ENCODE measurements around the gene HPS4.
"Not testable (repeated sequence)": the region's sequence is repeated elsewhere in the genome, so short reads cannot be mapped to it uniquely, and the experiment has no call there.

The HPS4 gene

GRCh38 chr22:26438776-26439175 is 44.8 kb downstream of the HPS4 start:
- DNase-seq, result not testable (repeated sequence)

GRCh38 chr22:26437694-26438392 is 45.7 kb downstream of the HPS4 start:
- DNase-seq, result no peak

GRCh38 chr22:26436903-26437515 is 46.6 kb downstream of the HPS4 start:
- DNase-seq, result no peak

- DNase-seq, result no peak
Observed at GRCh38 chr22:26435327-26436093, 48.1 kb downstream of the HPS4 start.

GRCh38 chr22:26433805-26434204 is 49.8 kb downstream of the HPS4 start:
- no peak for DNase-seq

GRCh38 chr22:26432619-26433311 is 50.8 kb downstream of the HPS4 start:
- peak; percentile 47 for DNase-seq

GRCh38 chr22:26431261-26431995 is 52.2 kb downstream of the HPS4 start:
- DNase-seq, result no peak

- DNase-seq, result no peak
Observed at GRCh38 chr22:26430600-26430999, 53.0 kb downstream of the HPS4 start.

GRCh38 chr22:26429458-26430286 is 53.9 kb downstream of the HPS4 start:
- DNase-seq, result no peak

- peak; percentile 84 for DNase-seq
Observed at GRCh38 chr22:26428515-26429457, 54.8 kb downstream of the HPS4 start, which contains the start of gene ASPHD2. TSS of gene ASPHD2 (plus strand) at chr22:26429260. CDS start at chr22:26433616, 4,356 bp downstream.

GRCh38 chr22:26426924-26427323 is 56.7 kb downstream of the HPS4 start:
- no peak for DNase-seq

- DNase-seq, result no peak
Observed at GRCh38 chr22:26418620-26419019, 65.0 kb downstream of the HPS4 start.

GRCh38 chr22:26417406-26417805 is 66.2 kb downstream of the HPS4 start:
- no peak for DNase-seq

GRCh38 chr22:26416670-26417276 is 66.8 kb downstream of the HPS4 start:
- DNase-seq, result no peak

GRCh38 chr22:26416256-26416655 is 67.3 kb downstream of the HPS4 start:
- no peak for DNase-seq

- no peak for DNase-seq
Observed at GRCh38 chr22:26414347-26414746, 69.2 kb downstream of the HPS4 start.

- DNase-seq, result no peak
Observed at GRCh38 chr22:26410386-26410785, 73.2 kb downstream of the HPS4 start.

GRCh38 chr22:26409719-26410335 is 73.8 kb downstream of the HPS4 start:
- no peak for DNase-seq

GRCh38 chr22:26408562-26409220 is 74.9 kb downstream of the HPS4 start:
- not testable (repeated sequence) for DNase-seq

All from CD4-positive, alpha-beta T cell treated with Interleukin-15 for 1 hour (primary cell).